ENCODE results near the gene RASSF1. TPM values are rescaled to one million over a fixed set of nuclear protein-coding genes. Genes with fewer than 3 reads are reported as not detected.
A peak's percentile ranks its signal among the peaks of the same experiment; 100 is the strongest.

RASSF1 gene
- total and polyA plus RNA-seq, 2 of the 13 experiments (the other 11 are each of a cell fraction or from before 2014, with no cell fraction given), result 10.2 to 27.5 TPM

- H3K4me2 ChIP-seq (ENCODE audit: low read depth, low read length), result peak overlapping the region; percentile 94
- ATAC-seq (peak; percentile 42), DNase-seq (ENCODE audit: low spot score) (peak; percentile 58), FAIRE-seq (no peak)
- H3K27me3 ChIP-seq (ENCODE audit: control insufficient read depth in 1 of 2, insufficient read depth in 2 of 2, low read length in 2 of 2), result no peaks in the 10 kb centered on the region; a peak in 1 of 5 replicates
- in situ Hi-C loops (cut with HindIII; ENCODE audit: extremely low pct_ligation_motif_present, low pct_unique_long_range_greater_than_20kb) (loop anchor here (5.0 kb wide), 1 partner anchor 59 kb away; no protein-coding TSS in a partner anchor), intact Hi-C loops (cut with micrococcal nuclease; ENCODE audit: unreplicated experiment) (loop anchor here (1.0 kb wide), 1 partner anchor 22 kb away; the partner anchor contains the start of genes HYAL3 and NAA80)
- H3K4me1 ChIP-seq (ENCODE audit: insufficient read depth, low read length), result peaks cover 78% of the 10 kb centered on the region
- ChIA-PET CTCF (ENCODE audit: low intra/inter-chr PET ratio, low total read pairs) (interaction anchor here (0.9 to 2.3 kb wide), 3 partner anchors 18 to 94 kb away, joined by 3 to 15 read pairs (median 3); partner anchors contain the start of genes HYAL1, HYAL3 and NAA80), POLR2A (interaction anchor here (0.6 to 13.0 kb wide), 14 partner anchors 12 to 118 kb away, joined by 3 to 222 read pairs (median 8); partner anchors contain the start of genes GNAI2, HYAL1, HYAL3 and IFRD2)
- BruUV-seq (replicated peaks), result no TSS peak
- H2AFZ ChIP-seq (ENCODE audit: low read length), result no peak overlapping the region
- H3K4me3 ChIP-seq (replicated peaks in 1 of 3; ENCODE audit: insufficient read depth in 1 of 3, low read depth in 2 of 3, low read length in 3 of 3), result peak overlapping the region; percentile 81 to 91 (median 85)
- 0% methylated on average over 6 of the region's 45 CpGs for WGBS (ENCODE audit: low lambda C conversion rate)
- no peaks in the 10 kb centered on the region for H4K20me1 ChIP-seq (ENCODE audit: insufficient read depth, low read length)
- H3K9me3 ChIP-seq (ENCODE audit: low read length), result no peaks in the 10 kb centered on the region
- peaks cover 15 to 40% of the 10 kb centered on the region in 2 experiments for H3K36me3 ChIP-seq (replicated peaks in 1 of 2; ENCODE audit: control insufficient read depth in 1 of 2, insufficient read depth in 2 of 2, low read length in 2 of 2)
- H3K27ac ChIP-seq (ENCODE audit: extremely low read length, insufficient read depth, low read length), result peak overlapping the region; percentile 100
- H3K9ac ChIP-seq (ENCODE audit: insufficient read depth, low read depth, low read length), result peak overlapping the region; percentile 99
- H3K79me2 ChIP-seq (ENCODE audit: insufficient read depth, low read length), result peaks cover 25% of the 10 kb centered on the region
- TF ChIP-seq PHF5A (CRISPR knock-in tag; IDR thresholded peaks at IDR 0.05; ENCODE audit: low read depth, unreplicated experiment) (no peak), ZNF225 (CRISPR knock-in tag; IDR thresholded peaks at IDR 0.05) (peak; percentile 18; the same call in 1 of the 2 replicates), ZBTB42 (CRISPR knock-in tag; IDR thresholded peaks at IDR 0.05) (0 out of 2 replicates have a peak, but pooled peaks have one; percentile 8), ZNF788 (CRISPR knock-in tag; IDR thresholded peaks at IDR 0.05; ENCODE audit: borderline replicate concordance) (0 out of 2 replicates have a peak, but pooled peaks have one; percentile 38), NFRKB (IDR thresholded peaks at IDR 0.05) (no peak), RARG (CRISPR knock-in tag; IDR thresholded peaks at IDR 0.05; ENCODE audit: low read depth) (no peak), ZNF577 (CRISPR knock-in tag; IDR thresholded peaks at IDR 0.05; ENCODE audit: borderline replicate concordance, low read depth) (no peak), KLF6 (CRISPR knock-in tag; IDR thresholded peaks at IDR 0.05) (peak; percentile 39; the same call in 1 of the 2 replicates), TFDP1 (CRISPR knock-in tag; IDR thresholded peaks at IDR 0.05; ENCODE audit: borderline replicate concordance) (peak; percentile 21; the same call in 1 of the 2 replicates), HIVEP1 (CRISPR knock-in tag; IDR thresholded peaks at IDR 0.05) (no peak; the same call in 1 of the 2 replicates), HDAC2 (CRISPR knock-in tag; IDR thresholded peaks at IDR 0.05) (0 out of 2 replicates have a peak, but pooled peaks have one; percentile 10), ZNF678 (CRISPR knock-in tag; IDR thresholded peaks at IDR 0.05) (0 out of 2 replicates have a peak, but pooled peaks have one; percentile 20), ZBTB7B (CRISPR knock-in tag; IDR thresholded peaks at IDR 0.05) (0 out of 2 replicates have a peak, but pooled peaks have one; percentile 15), AGO2 (optimal IDR thresholded peaks at IDR 0.05; ENCODE audit: low read depth, low read length) (peak; percentile 54), GABPB1 (CRISPR knock-in tag; IDR thresholded peaks at IDR 0.05) (peak; percentile 38; the same call in 1 of the 2 replicates), RAD51 (IDR thresholded peaks at IDR 0.05; ENCODE audit: borderline replicate concordance) (no peak), ELF1 (CRISPR knock-in tag; IDR thresholded peaks at IDR 0.05) (no peak), NFE2L2 (IDR thresholded peaks at IDR 0.05; ENCODE audit: low read length) (no peak)
- TF ChIP-seq, protein P1, sequence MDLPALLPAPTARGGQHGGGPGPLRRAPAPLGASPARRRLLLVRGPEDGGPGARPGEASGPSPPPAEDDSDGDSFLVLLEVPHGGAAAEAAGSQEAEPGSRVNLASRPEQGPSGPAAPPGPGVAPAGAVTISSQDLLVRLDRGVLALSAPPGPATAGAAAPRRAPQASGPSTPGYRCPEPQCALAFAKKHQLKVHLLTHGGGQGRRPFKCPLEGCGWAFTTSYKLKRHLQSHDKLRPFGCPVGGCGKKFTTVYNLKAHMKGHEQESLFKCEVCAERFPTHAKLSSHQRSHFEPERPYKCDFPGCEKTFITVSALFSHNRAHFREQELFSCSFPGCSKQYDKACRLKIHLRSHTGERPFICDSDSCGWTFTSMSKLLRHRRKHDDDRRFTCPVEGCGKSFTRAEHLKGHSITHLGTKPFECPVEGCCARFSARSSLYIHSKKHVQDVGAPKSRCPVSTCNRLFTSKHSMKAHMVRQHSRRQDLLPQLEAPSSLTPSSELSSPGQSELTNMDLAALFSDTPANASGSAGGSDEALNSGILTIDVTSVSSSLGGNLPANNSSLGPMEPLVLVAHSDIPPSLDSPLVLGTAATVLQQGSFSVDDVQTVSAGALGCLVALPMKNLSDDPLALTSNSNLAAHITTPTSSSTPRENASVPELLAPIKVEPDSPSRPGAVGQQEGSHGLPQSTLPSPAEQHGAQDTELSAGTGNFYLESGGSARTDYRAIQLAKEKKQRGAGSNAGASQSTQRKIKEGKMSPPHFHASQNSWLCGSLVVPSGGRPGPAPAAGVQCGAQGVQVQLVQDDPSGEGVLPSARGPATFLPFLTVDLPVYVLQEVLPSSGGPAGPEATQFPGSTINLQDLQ (CRISPR knock-in tag; IDR thresholded peaks at IDR 0.05), result 0 out of 2 replicates have a peak, but pooled peaks have one; percentile 33
Observed at GRCh38 chr3:50320853-50321335, 19.7 kb downstream of the RASSF1 start.
